Adrenal gland (tissue), 12 donors: Measurements from ENCODE around the gene IPMK. TPM values are rescaled to one million over a fixed set of nuclear protein-coding genes. Genes with fewer than 3 reads are reported as not detected.
"Not testable (repeated sequence)": the region's sequence is repeated elsewhere in the genome, so short reads cannot be mapped to it uniquely, and the experiment has no call there.

Experiments used
- DNase-seq, 7 donors: peaks; one replicate each; pipeline ENCODE4 v3.0.0-alpha.2; 2019 to 2020
- H3K27ac ChIP-seq, 5 donors: fragments of 200-600 bp; sonication (generic) in 4 of 5; 1 replicate in 3 of 5; 2 replicates in 2 of 5; pipeline versions ENCODE4 v1.5.1 to v1.8.0; 2016 to 2020; ENCODE audit warnings: mild to moderate bottlenecking in 1 of 5
- H3K27me3 ChIP-seq: fragments of 200-600 bp; 2 replicates; pipeline ENCODE4 v1.8.0; 2021
- H3K36me3 ChIP-seq, 2 donors: fragments of 200-600 bp; replicated peaks in 1 of 2; 1 replicate in 1 of 2; 2 replicates in 1 of 2; pipeline versions ENCODE4 v1.5.1 to v1.8.0; 2018 to 2022
- H3K4me1 ChIP-seq, 2 donors: fragments of 200-600 bp; replicated peaks in 1 of 2; 1 replicate in 1 of 2; 2 replicates in 1 of 2; pipeline versions ENCODE4 v1.5.1 to v1.8.0; 2018 to 2021
- H3K4me3 ChIP-seq, 4 donors: fragments of 200-600 bp; sonication (generic) in 3 of 4; one replicate each; pipeline ENCODE4 v1.5.1; 2016 to 2018
- H3K9me3 ChIP-seq, 3 donors: fragments of 200-600 bp; sonication (generic) in 1 of 3; replicated peaks in 1 of 3; 1 replicate in 2 of 3; 2 replicates in 1 of 3; pipeline versions ENCODE4 v1.5.1 to v1.8.0; 2016 to 2021
- POLR2A ChIP-seq, 2 donors: fragments of 450-650 bp; IDR thresholded peaks; one replicate each; pipeline ENCODE4 v1.6.1; 2017; ENCODE audit warnings: antibody characterized with exemption in 2 of 2, mild to moderate bottlenecking in 2 of 2, moderate library complexity in 1 of 2
- WGBS, 4 donors: extraction: QIAGEN DNeasy Blood & Tissue Kit in 2 of 4; methylation state at CpG; one replicate each; pipeline versions ENCODE4 v1.1.5 to v1.1.7; 2013 to 2017; 5-methylcytosine and 5-hydroxymethylcytosine counted together
- intact Hi-C, 2 donors: fragments of 100-400 bp; cut with DNase I; formaldehyde crosslinking; loops; one replicate each; pipeline versions ENCODE4 v1.14.1 to v1.15.0; 2022 to 2023
- polyA plus RNA-seq, 3 donors: library from polyadenylated mRNA; stranded (reverse); fragments of 200-250 nt in 2 of 3; fragments of 350-450 nt in 1 of 3; fragmentation: Illumina TruSeq in 1 of 3; extraction: RNeasy Lipid Tissue Mini Kit (QIAGEN cat#74804) in 1 of 3; gene quantifications; one replicate each; pipeline ENCODE4 v1.2.3, GENCODE V29; 2013 to 2014
- total RNA-seq, 9 donors: library from RNA; depleted of rRNA in 4 of 9; stranded (reverse); fragments of >200 nt in 4 of 9; fragments of 120-200 nt in 1 of 9; fragmentation: NEBNext Ultra II Directional in 1 of 9; extraction: Animal tissue kit (Norgen Biotek cat#: 25700) in 1 of 9; gene quantifications; one replicate each; pipeline versions ENCODE4 v1.1.0 to v1.2.4, GENCODE V29; 2013 to 2023
- TF ChIP-seq, protein P1 (sequence below), 6 experiments: fragments of 450-650 bp in 4 of 6; fragments of 200-600 bp in 2 of 6; sonication (generic) in 1 of 6; IDR thresholded peaks; 1 replicate in 5 of 6; 2 replicates in 1 of 6; pipeline versions ENCODE4 v1.5.1 to v1.8.0; 2016 to 2021; ENCODE audit warnings: antibody characterized with exemption in 6 of 6, mild to moderate bottlenecking in 2 of 6, moderate library complexity in 1 of 6
- donor health status: healthy with polysubstance abuse.
- donor health status: Bipolar disorder and iron deficiency.
- donor health status: DM: yes; HTN: yes; CAD: no.
- donor health status: DM: no; HTN: no; CAD: no.
- donor health status: DM: no; HTN: no; CAD: no.
- donor health status: DM: yes; HTN: yes; CAD: no.

The IPMK gene
- total and polyA plus RNA-seq, 12 donors = 1.0 to 6.6 (median 4.8) TPM

DNA sequence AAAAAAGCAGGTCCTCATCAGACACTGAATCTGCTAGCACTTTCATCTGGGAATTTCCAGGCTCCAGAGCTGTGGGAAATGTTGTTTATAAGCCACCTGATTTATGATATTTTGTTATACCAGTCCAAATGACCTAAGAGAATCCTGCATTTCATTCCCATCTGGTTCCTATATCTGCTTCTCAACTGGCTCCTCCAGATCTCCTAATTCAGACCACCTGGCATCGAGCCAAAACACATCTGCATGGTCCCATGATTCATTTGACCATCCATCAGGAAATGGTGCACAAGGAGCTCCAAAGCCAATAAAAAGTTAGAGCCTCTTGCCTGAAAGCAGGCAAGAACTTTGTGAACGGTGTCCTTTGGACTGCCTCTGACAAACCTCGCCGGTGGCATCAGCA, 108.9 kb downstream of the IPMK start:
- TF ChIP-seq, protein P1, sequence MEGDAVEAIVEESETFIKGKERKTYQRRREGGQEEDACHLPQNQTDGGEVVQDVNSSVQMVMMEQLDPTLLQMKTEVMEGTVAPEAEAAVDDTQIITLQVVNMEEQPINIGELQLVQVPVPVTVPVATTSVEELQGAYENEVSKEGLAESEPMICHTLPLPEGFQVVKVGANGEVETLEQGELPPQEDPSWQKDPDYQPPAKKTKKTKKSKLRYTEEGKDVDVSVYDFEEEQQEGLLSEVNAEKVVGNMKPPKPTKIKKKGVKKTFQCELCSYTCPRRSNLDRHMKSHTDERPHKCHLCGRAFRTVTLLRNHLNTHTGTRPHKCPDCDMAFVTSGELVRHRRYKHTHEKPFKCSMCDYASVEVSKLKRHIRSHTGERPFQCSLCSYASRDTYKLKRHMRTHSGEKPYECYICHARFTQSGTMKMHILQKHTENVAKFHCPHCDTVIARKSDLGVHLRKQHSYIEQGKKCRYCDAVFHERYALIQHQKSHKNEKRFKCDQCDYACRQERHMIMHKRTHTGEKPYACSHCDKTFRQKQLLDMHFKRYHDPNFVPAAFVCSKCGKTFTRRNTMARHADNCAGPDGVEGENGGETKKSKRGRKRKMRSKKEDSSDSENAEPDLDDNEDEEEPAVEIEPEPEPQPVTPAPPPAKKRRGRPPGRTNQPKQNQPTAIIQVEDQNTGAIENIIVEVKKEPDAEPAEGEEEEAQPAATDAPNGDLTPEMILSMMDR (IDR thresholded peaks at IDR 0.05) = no peak
- no peak for TF ChIP-seq POLR2A (IDR thresholded peaks at IDR 0.05)
- no peak overlapping the region for H3K4me3 ChIP-seq
- H3K36me3 ChIP-seq = no peaks in the 10 kb centered on the region
- no peak for DNase-seq
- no peaks in the 10 kb centered on the region for H3K9me3 ChIP-seq
- H3K4me1 ChIP-seq = no peaks in the 10 kb centered on the region
- H3K27ac ChIP-seq = no peak overlapping the region
- WGBS, 4 donors = 56 to 67% (median 63%) methylated on average over 4 of the region's 4 CpGs
- H3K27me3 ChIP-seq = no peaks in the 10 kb centered on the region
- intact Hi-C loops = no loop called here

DNA sequence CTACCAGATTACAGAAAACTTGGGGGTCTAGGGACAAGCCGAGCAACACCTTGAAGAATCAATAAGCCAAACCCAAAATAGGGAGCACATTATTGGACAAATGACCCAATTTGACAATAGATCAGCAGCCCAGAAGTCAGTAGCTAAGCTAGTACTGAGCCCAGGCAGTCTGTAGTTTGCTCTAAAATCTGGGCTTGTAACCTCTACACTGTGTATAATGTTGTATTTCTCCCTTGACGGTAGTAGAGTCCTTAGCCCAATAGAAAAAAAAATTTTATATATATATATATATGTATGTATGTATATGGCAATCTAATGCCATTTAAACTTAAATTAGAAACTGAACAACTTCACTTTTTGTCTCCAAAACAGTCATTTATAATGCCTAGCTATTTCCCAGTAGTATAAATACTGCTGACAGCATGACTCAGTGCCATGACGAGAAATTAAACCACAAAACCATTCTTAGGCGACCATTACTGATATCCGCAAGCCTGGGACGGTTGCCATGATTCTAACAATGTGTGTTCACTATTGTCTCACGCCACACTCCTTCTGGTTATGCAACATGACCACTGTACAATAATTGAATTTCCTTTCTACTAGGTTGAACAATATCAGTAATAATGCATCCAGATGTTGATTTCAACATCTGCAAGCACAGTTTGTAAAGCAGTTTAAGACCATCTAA, 110.5 kb downstream of the IPMK start:
- Histone ChIP-seq H3K27me3 (no peaks in the 10 kb centered on the region), H3K36me3 (no peaks in the 10 kb centered on the region), H3K4me1 (no peaks in the 10 kb centered on the region), H3K27ac (no peak overlapping the region), H3K4me3 (no peak overlapping the region), H3K9me3 (no peaks in the 10 kb centered on the region)
- 54 to 62% (median 62%) methylated on average over 7 of the region's 7 CpGs for WGBS, 4 donors
- DNase-seq = no peak
- no peak for TF ChIP-seq POLR2A (IDR thresholded peaks at IDR 0.05)
- intact Hi-C loops = no loop called here

DNA sequence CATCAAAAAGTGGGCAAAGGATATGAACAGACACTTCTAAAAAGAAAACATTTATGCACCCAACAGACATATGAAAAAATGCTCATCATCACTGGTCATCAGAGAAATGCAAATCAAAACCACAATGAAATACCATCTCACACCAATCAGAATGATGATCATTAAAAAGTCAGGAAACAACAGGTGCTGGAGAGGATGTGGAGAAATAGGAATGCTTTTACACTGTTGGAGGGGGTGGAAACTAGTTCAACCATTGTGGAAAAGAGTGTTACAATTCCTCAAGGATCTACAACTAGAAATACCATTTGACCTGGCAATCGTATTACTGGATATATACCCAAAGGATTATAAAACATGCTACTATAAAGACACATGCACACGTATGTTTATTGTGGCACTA, 111.8 kb downstream of the IPMK start:
- DNase-seq, H3K4me1 ChIP-seq, H3K9me3 ChIP-seq, H3K27me3 ChIP-seq, intact Hi-C loops, H3K36me3 ChIP-seq, H3K27ac ChIP-seq, H3K4me3 ChIP-seq: not testable (repeated sequence)
- WGBS, 4 donors = 79 to 92% (median 84%) methylated on average over 2 of the region's 2 CpGs

DNA sequence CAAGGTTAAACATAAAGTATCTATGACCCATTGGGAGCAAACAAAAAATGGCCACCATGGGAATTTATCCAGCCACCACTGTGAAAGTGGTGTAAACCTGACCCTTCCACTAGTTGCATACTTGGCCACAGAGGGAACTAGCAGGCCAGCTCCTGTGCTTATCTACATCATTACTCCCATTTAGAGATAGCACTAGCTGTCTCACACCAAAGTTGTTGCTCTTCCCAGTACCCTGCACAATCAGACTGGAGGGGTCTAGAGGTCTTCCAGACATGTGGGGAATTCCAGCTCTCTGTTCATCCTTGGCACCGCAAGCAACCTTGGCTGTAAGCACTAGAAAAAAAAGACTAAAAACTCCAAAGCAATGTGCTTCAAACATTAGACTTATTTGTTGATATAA, 113.9 kb downstream of the IPMK start:
- Histone ChIP-seq H3K27me3 (no peaks in the 10 kb centered on the region), H3K4me1 (no peaks in the 10 kb centered on the region), H3K4me3 (no peak overlapping the region), H3K36me3 (no peaks in the 10 kb centered on the region), H3K9me3 (no peaks in the 10 kb centered on the region), H3K27ac (no peak overlapping the region)
- 38 to 48% (median 45%) methylated on average over 1 of the region's 1 CpG for WGBS, 4 donors
- DNase-seq = no peak
- no peak for TF ChIP-seq POLR2A (IDR thresholded peaks at IDR 0.05)
- TF ChIP-seq, protein P1 (IDR thresholded peaks at IDR 0.05) = no peak
- intact Hi-C loops = no loop called here

DNA sequence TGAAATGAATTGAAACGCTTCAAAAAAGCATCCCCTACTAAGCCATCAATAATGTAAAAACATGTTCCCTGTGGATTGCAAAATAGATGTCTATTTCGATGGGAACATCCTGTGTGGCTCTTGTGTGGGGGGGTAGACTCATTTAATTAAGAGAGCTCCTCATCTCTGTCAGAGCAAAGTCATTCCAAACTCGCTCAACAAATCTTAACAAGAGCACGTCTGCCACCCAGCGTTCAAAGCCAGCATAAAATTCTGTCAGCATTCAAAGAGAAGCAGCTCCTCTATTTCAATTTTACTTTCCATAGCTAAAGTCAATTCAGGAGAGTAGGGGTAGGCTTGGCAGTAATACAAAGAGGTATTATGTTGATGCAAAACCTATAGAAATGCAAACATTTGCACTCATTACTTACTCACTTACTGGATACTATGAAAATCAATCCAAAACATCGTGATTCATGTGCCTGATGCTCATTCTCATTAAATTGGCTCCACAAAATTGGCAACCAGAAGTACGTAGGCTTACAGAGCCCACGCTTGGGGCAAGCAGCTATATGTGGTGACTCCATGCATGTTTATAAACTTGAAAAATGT, 114.9 kb downstream of the IPMK start:
- H3K36me3 ChIP-seq = no peaks in the 10 kb centered on the region
- no peak overlapping the region for H3K27ac ChIP-seq
- no peak overlapping the region for H3K4me3 ChIP-seq
- no peaks in the 10 kb centered on the region for H3K27me3 ChIP-seq
- H3K4me1 ChIP-seq = no peaks in the 10 kb centered on the region
- TF ChIP-seq, protein P1 (IDR thresholded peaks at IDR 0.05) = peak; percentile 26 to 62 (median 50)
- TF ChIP-seq POLR2A (IDR thresholded peaks at IDR 0.05) = no peak
- no peaks in the 10 kb centered on the region for H3K9me3 ChIP-seq
- peak; percentile 26 to 81 (median 45) for DNase-seq
- intact Hi-C loops = no loop called here
- WGBS, 4 donors = 27 to 32% (median 31%) methylated on average over 8 of the region's 8 CpGs
